Mucosa of gallbladder (tissue), 1 donor: Measurements from ENCODE around the gene IGF2. TPM values are rescaled to one million over a fixed set of nuclear protein-coding genes. Genes with fewer than 3 reads are reported as not detected.

Experiments used
- DNase-seq: peaks from one replicate; pipeline ENCODE4 v3.0.0-alpha.2; 2020; ENCODE audit warnings: low spot score
- total RNA-seq: library from RNA; stranded (reverse); gene quantifications from one replicate; pipeline ENCODE4 v1.2.1, GENCODE V29; 2021
- donor health status: DM: no; HTN: no; CAD: no.

The IGF2 gene
- total RNA-seq, 1 donor from 2014 or later: 32.5 TPM

DNA sequence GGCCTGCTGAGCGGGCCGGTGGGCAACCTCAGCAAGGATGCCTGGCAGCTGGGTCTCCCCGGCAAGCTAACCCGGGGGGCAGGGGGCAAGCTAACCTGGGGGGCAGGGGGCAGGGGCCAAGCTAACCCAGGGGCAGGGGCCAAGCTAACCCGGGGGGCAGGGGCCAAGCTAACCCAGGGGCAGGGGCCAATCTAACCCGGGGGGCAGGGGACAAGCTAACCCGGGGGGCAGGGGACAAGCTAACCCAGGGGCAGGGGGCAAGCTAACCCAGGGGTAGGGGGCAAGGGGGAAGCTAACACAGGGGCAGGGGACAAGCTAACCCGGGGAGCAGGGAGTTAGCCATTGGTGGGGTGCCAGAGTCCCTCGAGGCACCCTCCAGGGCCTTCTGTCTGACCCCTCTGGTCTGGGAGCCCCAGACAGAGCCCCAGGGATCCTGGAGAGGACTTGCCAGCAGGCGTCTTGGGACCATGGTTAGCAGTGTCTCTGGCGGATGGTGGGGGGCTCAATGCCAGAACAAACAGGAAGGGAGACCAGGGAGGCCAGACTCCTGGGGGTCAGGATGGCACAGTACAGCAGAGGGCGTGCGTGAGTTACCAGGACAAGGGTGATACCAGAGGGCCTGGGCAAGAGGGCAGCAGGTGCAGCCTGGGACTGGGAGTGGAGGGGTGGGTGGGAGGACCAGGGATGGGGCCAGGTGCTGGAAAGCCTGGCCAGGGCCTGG lies 16.1 kb downstream of the IGF2 start:
- no peak for DNase-seq

DNA sequence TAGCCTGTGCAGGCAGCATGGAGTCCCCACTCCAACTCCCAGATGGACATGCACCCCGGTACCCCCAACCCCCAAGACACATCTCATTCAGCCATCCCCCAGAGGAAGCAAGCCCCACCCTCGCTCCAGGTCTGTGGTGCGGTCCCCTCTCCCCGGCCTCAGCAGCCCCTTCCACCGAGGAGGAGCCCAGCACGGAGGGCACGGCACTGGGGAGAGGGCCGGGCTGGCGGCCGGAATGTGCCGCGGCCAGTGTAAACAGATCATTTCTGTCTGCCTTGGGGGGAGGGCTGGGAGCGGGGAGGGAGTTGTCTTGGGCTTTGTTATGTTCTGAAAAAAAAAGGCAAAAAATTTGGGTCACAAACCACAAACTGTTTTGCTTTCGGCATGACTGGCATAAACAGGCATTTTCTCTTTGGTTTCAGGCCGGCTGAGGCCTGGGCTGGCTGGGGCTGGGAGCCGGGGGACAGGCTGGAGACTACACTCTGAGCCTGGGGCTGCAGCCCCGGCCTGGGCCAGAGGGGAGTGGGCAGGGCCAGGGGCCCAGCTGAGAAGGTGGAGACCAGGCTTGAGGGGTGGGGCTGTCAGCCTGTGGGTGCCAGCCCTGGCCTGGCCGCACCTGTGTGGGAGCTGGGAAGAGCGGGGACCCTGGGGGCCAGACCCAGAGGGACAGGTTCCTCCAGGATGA lies 16.8 kb downstream of the IGF2 start:
- DNase-seq: no peak

DNA sequence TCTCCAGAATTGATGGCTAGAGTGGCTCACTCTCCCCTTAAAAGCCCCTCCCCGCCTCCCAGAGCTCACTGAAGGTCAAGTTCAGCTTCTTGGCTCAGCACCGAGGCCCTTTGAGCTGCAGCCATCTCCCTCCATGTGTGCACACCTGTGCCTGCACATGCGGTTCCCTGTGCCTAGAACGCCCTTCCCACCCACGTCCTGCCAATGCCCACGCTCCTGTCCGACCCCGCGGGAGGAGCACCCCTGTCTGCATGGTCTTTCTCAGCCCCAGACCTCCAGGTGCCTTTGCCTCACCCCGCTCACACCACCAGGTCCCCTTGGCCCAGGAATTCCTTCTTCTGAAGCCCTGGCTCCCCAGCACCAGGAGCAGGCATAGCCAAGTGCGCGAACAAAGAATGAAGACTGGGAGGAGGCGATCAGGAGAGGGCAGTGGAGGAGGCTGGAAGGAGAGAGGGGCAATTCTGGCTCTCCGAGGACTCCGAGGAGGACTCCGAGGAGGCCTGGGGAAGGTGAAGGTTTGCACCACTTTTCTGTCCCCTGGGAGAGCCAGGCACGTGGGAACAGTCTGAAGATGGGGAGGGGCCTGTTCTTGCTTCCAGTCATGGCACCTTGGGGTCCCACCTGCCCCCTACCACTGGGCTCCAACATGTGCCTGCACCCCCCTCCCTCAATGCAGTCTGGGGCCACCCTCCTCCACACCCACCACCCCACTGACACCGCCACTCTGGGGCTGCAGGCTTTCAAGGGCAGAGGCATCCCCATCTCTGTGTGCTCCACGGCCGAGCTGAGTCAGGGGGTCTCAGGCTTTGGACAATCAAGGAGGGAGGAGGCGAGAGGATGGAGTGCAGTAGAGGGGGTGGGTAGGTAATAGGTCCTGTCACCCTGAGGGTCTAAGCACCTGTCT lies 17.7 kb downstream of the IGF2 start:
- DNase-seq: no peak

DNA sequence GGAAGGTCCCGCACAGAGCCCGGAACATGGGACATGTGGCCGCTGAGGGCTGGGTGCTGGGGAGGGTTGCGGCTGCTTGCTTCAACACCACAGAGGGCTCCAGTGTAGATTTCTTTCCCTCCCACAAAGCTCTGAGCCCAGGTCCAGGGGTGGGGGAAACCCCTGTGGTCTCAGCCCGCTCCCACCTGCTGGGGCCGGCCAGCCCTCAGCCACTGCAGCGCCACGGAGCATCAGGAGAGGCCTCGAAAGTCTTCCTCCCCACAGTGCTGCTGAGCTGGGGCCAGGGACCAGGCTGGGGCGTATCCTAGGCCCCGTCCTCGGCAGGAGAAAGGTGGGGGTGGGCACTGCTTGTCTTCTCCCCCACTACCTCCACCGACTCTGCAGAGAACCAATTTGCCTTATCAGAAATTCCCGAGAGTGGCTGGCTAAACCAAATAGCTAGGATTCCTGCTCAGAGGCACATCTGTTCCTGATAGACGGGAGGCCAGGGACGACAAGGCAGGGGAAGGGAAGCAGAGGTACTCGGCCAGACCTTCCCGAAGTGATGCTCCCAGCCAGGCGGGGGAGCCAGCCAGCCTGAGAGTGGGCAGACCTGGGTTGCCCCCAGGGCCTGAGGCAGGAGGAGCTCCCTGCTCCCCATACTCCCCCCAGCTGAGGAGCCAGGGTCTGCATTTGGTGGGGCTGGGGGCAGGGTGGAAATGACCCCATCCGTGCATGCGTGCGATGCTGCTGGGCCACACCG lies 18.7 kb downstream of the IGF2 start:
- no peak for DNase-seq

DNA sequence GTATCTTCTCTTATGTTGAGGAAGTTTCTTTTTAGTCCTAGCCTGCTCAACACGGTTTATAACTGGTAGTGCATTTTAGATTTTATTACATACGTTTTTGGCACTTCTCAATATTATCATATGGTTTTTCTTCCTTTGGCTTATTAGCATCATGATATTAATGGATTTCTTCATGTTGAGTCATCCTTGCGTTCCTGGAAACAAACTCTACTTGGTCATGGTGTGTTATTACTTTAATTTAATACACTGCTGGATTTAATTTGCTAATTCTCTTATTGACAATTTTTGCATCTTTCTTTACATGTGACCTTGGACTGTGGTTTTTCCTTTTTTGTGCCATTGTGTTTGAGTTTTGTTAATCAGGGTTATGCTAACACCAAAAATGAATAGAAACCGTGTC lies 20.5 kb downstream of the IGF2 start:
- DNase-seq: no peak

DNA sequence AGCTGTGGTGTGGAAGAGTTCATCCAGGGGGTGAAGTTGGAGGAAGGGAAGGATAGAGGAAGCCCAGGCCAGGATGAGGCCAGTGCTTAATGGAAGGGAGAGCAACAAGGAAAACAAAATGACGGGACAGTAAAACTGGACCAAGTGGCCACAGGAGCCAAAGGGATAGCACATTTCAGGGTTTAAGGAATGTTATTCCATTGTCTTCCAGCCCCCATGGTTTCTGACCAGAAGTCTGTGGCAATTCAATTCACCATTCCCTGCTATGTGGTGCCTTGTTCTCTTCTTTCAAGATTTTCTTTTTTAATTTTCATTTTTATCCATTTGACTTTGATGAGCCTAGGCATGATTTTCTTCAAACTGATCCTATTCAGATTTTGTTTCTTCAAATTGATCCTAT lies 22.5 kb downstream of the IGF2 start:
- no peak for DNase-seq

DNA sequence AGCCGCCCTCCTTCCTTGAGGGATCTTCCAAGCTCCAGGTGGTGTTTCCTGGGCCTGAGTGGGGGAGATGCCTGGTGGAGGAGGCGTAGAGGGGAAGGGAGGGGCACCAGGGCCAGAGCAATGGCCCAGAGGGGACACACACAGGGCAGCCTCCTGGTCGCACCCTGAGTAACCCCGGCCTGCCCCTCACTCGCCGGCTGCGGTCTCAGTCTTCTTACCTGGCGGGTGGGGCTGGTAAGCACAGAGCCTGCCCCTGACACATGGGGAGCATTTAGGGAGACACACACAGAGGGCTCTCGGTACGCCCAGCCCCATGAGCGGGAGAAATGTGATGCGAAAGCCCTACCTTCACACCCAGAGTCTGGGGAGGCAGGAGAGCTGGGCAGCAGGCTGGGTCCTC lies 23.9 kb downstream of the IGF2 start:
- DNase-seq: no peak

DNA sequence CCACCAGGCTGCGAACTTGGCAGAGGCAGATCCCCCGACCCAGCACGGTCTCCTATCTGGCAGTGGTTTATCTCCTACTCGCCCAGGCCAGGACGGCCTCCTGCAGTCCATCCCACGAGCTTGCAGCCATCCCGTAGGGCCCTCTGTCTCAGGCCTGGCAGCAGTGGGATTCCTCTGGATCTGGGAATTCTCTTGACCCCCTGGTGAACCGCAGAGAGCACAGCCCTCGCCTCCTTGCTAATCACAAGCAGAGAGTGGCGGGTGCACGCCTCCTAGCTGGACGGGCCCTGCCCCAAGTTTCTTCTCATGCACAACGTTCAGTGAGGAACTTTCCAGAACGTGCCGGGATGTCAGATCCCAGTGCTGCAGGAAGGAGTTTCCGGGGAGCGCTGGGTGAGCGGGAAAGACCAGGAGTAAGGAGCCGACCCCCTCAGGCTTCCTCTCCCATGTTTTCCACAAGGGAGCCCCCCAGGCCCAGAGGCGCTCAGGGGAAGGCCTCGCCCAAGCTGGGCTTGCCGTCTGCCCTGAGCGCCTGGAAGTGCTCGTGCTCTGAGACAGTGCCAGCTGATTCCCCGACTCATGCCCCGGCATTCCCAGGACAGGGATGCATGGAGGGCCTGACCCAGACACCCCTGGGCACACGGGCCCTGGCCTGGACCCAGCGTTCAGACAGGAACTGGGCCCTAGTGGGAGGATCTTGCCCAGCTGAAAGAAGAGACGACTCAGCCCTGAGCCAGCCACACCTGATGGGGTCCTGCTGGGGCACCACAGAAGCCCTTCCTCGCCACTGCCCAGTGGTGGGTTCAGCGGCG lies 24.6 kb downstream of the IGF2 start:
- no peak for DNase-seq

DNA sequence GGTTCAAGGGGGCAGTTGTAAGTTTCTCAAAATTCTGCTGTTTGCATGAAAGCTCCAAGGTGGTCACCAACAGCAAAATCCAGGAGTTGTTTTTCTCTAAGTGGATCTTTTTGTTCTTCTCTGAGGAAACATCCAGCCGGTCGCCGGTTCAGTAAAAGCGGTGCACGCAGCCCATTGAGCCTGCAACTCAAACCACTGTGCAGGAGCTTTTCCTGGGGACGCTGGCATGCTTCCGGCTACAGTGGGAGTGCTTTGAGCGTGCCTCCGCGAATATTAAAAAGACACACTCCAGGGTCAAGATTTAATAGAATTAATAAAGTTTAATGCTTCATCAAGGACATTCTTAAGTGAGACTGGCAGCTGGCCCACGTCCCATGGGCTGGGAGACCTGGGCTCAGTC lies 25.4 kb downstream of the IGF2 start:
- DNase-seq: no peak

DNA sequence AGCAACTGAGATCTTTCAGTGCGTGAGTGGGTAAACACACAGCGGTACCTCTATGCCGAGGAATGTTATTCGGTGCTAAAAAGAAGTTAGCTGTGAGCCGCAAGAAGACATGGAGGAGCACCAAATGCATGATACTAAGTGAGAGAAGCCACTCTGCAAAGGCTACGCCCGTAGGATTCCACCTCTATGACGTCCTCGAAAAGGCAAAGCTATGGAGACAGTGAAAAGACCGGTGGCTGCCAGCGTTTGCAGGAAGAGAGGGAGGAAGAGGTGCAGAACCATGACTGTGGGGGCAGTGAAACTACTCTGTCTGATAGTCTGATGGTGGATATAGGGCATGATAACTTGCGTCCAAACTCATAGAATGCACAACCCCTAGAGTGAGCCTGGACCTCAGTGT lies 28.7 kb downstream of the IGF2 start:
- no peak for DNase-seq

DNA sequence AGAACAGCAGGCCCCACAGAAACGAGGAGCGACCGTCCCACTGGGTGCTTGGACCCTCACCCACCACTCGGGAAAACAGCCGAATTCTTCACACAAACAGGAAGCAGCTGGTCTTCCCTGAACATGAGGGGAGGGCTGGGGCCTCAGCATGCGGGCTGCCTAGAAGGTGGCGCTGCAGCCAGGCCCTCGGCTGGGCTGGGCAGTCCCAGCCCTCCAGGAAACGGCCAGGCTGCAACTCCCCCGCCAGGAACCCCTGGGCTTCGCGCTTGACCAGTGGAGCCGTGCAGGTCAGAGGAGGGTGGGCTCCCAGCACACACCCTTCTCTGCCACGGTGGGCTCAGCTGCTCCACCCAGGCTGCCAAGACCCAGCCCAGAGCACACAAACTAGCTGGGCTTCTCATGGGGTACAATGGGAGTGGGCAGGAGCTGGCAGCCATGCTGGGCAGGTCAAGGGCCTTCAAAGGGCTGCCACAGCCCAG lies 29.6 kb downstream of the IGF2 start:
- DNase-seq: no peak

DNA sequence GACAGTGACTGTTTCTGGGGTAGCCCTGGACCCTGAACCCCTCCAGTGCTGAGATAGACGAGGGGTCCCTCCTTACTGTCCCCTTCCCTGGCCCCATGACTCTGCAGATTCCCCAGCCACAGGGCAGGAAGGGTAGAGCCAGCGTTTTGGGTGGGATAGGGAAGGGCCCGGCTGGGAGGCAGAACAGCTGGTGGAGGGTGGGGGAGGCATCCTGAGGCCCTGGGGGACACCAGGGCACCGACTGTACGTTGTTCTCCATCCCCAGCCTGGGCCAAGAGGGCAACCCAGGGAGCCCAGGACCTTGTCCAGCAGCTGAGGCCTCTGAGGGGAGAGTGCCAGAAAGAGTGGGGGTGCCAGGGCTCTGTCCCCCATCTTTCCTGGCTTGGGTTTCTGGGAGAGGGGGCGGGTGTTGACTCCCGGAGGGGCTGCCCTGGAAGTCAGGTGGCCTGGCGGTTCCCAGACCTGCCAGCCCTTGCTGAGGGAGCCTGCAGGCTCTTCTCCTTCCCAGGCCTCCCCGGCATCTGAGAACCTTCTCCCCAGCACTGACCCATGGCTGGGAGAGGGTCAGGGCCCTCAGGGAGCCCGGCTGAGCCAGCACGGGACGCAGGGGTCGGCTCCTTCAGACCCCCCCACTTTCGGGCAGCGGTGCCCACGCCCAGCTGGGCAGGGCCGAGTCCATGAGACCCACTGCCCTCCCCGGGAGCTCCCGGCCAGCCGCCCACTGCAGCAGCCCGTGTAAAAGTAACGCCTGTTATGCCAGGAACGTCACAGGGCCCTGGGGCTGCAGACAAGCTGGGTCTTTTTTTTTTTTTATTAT lies 30.3 kb downstream of the IGF2 start:
- DNase-seq: no peak

DNA sequence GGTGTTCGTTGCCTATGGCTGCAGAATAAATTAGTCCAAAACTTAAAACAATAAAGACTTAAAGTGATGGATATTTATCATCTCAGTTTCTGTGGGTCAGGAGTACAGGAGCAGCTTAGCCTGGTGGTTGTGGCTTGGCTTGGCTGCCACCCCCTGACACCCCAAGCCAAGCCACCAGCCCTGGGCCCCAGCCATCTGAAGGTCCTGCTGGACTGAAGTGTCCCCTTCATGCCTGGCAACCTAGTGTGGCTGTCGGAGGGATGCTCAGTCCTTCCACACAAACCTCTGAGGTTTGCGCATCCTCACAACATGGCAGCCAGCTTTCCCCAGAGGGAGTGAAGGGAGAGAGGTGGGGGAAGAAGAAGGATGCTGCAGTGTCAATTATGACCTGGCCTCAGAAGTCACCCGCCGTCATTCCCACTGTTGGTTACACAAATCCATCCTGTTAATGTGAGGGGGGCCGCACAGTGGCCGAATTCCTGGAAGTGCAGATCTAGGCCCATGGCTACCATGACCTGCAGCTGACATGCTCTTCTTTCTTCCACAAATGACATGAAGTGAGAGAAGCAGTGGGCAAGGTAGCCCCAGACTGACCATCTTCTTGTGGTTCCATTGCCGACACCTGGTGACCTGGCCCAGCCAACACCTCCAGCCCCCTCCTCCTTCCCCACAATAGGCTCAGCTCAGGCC lies 31.1 kb downstream of the IGF2 start:
- DNase-seq: no peak

DNA sequence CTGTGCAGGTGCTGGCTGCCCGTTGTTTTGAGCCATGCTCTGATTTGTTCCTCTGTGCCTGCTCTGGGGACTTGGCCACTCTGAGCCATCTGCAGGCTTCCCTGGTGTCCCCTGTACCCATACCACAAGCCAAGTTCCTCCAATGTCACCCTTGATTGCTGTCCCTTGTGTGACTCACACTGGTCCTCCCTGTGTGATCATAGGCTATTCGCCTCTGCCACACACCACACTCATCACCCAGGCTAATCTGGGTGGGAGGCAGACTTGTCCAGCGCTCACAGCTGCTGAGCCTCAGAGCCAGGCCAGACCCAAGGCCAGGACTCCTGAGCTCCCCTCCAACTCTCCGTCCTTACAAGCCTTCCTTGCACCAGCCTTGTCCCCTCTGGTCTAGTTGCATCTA lies 31.7 kb downstream of the IGF2 start:
- DNase-seq: no peak

DNA sequence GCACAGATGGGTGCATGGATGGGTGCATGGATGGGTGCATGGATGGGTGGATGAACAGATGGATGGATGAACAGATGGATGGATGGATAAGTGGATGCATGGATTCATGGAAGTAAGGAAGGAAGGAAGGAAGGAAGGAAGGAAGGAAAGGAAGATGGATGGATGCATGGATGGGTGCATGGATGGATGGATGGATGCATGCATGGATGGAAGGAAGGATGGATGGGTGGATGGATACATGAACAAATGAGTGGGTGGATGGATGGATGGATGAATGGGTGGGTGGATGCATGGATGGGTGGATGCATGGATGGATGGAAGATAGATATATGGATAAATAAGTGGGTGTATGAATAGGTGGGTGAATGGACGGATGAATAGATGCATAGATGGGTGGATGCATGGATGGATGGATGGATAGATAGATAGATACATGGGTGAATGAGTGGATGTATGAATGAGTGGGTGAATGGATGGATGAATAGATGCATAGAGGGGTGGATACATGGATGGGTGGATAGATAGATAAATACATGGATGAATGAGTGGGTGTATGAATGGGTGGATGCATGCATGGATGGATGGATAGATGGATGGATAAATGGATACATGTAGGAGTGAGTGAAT lies 32.5 kb downstream of the IGF2 start:
- DNase-seq: no peak

DNA sequence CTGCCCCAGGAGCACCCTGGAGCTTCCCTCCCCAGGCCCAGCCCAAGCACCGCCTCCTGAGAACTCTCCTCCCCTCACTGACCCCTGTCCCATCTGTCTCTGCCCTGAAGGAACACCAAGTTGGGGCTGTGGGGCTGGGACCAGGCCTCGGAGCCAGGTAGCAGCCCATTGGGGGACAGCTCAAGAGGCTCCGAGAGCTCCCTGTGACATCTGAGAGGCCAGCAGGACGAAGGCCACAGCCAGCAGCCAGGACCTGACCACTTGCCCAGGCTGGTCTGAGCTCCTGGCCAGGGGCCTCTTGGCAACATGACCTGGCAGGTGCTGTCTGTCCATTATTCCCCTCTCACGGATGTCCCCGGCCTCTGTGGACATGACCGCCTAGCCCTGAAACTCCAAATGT lies 33.7 kb downstream of the IGF2 start:
- no peak for DNase-seq

DNA sequence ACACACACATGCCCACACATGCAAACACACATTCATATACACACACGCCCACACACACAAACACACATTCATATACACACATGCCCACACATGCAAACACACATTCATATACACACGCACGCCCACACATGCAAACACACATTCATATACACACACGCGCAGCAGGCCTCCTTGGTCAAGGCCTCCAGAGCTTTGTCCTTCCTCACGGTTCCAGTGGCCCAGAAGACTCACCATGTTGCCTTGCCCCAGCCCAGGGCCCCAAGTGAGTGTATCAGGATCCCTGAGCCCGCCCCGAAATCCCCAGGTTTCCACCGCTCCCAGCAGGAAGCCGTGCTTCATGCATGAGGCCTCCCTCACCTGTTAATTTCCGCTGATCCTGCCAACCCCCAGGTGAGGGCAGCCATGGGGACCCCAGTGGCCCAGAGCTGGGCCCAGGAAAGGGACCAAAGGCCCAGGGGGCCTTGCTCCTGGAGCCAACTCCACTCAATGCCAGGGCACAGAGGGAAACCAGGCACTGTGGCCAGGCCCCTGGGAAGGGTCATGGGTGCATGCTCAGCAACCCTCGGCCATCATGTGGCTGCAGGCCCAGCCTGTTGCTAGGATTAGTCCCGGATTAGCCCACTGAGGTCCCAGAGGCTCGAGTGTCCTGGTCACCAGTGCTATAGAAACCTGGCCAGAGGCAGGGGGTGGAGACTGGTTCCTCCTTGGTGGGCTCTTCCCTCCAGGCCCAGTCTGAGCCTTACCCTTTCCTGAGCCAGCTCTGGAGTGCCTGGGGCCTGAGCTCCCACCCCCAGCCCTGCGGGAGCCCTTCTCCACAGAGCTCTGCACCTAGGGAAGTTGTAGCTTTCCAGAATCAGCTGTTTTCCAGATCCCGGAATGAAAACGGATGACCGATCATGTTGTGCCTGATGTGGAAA lies 34.4 kb downstream of the IGF2 start:
- no peak for DNase-seq
